Dermis blood vessel endothelial cell (primary cell): ENCODE measurements around the gene RNPEP. TPM values are rescaled to one million over a fixed set of nuclear protein-coding genes. Genes with fewer than 3 reads are reported as not detected.
"Not testable (repeated sequence)": the region's sequence is repeated elsewhere in the genome, so short reads cannot be mapped to it uniquely, and the experiment has no call there.

Experiments used
- DNase-seq: peaks from one replicate; pipeline ENCODE4 v3.0.0; 2010
- total RNA-seq: library from RNA; depleted of rRNA; stranded (reverse); fragments of >200 nt; gene quantifications from 2 replicates; pipeline ENCODE4 v1.2.3, GENCODE V29; 2014

The RNPEP gene
- total RNA-seq, 1 donor from 2014 or later, result 43.6 TPM

DNA sequence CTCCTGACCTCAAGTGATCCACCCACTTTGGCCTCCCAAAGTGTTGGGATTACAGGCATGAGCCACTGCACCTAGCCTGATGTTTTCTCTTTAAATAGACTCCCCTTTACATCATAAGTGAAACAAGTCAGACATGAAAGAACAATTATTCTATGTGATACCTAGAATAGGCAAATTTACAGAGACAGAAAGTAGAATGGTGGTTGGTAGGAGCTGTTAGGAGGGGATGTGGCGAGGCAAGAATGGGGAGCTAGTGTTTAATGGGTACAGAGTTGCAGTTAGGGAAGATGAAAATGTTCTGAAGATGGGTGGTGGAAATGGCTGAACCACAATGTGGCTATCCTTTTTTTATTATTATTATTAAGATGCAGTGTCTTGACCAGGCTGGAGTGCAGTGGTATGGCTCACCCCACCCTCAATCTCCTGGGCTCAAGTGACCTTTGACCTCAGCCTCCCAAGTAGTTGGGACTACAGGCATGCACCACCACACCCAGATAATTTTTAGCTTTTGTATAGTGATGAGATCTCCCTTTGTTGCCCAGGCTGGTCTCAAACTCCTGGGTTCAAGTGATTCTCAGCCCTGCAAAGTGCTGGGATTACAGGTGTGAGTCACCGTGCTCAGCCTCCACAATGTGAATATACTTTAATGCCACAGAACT lies 56.4 kb downstream of the RNPEP start:
- no peak for DNase-seq

DNA sequence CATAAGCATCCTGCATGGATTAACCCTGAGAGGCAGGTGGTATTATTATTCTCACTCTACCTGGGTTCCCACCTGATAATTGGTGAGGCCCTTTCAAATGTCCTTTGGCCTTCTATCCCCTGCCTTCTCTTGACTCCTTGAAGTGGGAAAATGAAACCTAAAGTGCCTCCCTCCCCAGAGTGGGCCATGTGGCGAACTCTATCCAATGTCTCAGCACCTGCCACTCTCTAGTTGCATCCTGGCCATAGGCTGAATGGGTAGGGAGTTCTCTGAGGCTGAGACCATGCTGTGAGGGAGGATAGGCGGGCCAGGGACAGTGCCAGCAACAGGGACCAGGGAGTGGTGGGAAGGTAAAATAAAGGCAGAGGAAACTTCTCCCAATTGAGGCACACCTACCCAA lies 63.3 kb downstream of the RNPEP start:
- no peak for DNase-seq

DNA sequence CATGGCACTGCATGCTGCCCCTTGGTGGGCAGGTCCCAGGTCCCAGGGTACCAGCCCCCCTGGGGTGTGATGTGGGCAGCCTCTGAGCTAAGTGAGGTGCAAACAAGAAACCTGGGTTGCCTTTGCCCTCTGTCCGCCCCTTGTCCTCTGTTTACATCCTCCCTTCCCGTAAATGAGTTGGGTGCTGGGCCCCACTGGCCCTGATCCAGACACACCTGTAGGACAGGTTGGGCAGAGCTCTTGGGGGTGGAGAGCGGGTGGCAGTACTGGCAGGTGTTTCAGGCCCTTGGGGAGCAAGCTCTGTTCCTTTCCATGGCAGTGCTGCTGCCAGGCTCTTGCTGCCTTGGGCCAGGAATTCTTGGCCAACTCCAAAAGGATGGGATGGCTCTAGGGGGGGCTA lies 63.8 kb downstream of the RNPEP start:
- DNase-seq, result no peak

DNA sequence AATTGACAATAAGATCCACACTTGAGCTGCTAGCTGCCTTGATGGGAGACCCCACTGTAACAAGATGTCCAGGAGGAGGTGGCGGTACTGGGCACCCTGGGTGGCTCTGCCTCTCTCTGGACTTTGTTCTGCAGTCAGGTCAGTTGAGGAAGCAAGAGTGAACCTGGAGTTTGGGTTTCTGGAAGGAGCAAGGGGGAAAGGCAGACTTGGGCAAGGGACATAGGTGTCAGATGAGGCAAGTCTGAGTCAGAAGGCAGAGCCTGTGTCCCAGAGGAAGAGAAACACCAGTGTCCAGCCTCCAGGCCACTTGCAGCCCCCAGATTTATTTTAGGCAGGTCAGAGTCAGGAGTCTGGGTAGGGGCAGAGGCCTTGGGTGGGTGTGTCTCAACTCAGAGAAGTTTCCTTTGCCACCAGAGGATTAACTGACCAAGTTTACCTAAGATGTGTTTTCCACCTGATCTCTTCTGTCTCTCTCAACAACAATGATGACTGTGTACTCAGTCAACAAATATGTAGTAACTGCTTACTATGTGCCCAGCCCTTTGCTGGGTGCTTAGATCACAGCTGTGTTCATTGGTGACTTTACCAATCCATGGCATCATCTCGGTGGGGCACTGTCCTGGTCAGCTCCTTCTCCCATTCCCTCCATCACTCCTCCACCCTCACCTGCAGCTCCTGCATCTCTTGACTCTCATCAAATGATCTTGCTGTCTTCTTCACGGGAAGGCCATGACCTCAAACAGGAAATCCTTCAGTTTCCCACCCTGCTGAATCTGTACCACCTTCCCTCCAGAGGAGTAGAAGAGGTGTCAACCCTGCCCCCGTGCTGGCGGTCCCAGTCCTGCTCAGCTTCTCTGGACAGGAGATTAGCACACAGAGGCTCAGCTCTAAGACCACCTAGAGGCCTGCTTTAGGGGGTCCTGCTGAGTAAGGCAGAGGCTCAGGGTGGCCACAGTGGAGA lies 64.6 kb downstream of the RNPEP start:
- no peak for DNase-seq

DNA sequence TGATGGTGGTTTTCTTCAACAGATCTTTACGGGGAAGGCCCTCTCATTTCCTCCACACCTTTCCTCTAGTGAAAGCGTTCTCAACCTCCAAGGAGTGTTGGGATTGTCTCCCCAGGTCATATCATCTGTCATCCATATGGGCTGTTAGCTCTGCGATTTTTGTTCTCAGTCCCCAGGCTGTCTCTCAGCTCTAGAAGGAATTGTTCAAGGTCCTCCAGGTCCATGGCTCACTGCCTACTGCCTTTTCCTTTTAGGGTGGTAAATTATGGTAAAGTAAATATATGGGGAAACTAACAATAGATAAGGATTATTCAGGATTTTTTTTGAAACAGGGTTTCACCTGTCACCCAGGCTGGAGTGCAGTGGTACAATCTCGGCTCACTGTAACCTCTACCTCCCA lies 65.5 kb downstream of the RNPEP start:
- no peak for DNase-seq

DNA sequence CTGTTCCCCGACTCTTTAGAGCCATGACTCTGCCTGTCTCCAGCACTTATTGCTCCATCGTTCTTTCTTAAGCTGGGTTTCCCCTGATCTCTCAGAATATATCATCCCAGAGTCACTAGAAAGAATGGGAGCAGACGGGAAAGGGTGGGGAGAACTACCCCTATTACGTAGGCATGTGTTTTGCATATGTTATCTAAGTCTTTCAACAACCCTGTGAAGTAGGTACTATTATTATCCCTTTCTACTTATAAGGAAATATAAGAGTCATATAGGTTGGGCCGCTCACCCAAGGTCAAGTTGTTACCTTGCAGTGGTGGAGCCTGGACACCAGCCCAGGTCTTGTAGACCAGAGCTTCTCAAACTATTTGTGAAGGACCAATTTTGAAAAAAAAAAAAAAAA lies 66.7 kb downstream of the RNPEP start:
- DNase-seq, result no peak

DNA sequence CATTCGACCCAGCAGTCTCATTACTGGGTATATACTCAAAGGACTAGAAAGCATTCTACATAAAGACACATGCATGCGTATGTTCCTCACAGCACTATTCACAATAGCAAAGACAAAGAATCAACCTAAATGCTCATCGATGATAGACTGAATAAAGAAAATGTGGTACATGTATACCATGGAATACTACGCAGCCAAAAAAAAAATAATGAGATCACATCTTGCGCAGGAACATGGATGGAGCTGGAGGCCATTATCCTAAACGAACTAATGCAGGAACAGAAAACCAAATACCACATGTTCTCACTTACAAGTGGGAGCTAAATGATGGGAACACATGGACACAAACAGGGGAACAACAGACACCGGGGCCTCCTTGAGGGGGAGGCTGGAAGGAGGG lies 71.6 kb downstream of the RNPEP start:
- DNase-seq, result no peak

DNA sequence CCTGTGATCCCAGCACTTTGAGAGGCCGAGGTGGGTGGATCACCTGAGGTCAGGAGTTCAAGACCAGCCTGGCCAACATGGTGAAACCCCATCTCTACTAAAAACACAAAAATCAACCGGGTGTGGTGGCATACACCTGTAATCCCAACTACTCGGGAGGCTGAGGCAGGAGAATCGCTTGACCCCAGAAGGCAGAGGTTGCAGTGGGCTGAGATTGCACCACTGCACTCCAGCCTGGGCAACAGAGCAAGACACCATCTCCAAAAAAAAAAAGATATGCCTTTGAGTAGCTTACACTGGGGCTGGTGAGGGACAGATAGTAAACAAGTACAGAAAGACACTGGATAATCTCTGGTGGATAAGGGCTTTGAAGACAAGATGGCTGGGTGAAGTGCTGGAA lies 72.2 kb downstream of the RNPEP start:
- not testable (repeated sequence) for DNase-seq

Other genes starting within 250 kb of the RNPEP start
- gene IPO9, start 153.5 kb upstream of the RNPEP start, total RNA-seq, result 32.5 and 33.6 TPM in 2 replicates
- 9.6 and 15.7 TPM in 2 replicates for gene SHISA4, start 93.8 kb upstream of the RNPEP start, total RNA-seq
- gene LMOD1, start 36.1 kb upstream of the RNPEP start, total RNA-seq, result under 0.01 TPM in 1 of 2 replicates, not detected in the other
- gene TIMM17A, start 27.1 kb upstream of the RNPEP start, total RNA-seq, result 52.9 and 67.0 TPM in 2 replicates
- gene ELF3, start 27.9 kb downstream of the RNPEP start, total RNA-seq, result 0.14 and 0.68 TPM in 2 replicates
- gene GPR37L1, start 140.3 kb downstream of the RNPEP start, total RNA-seq, result under 0.01 TPM in 1 of 2 replicates, not detected in the other
- 32.7 and 40.5 TPM in 2 replicates for gene ARL8A, start 162.1 kb downstream of the RNPEP start, total RNA-seq
- 0.09 and 0.68 TPM in 2 replicates for gene PTPN7, start 178.0 kb downstream of the RNPEP start, total RNA-seq
- gene LGR6, start 211.2 kb downstream of the RNPEP start, total RNA-seq, result not detected in 2 replicates